Measurements from ENCODE around the gene PDZRN3.

The PDZRN3 gene

DNA sequence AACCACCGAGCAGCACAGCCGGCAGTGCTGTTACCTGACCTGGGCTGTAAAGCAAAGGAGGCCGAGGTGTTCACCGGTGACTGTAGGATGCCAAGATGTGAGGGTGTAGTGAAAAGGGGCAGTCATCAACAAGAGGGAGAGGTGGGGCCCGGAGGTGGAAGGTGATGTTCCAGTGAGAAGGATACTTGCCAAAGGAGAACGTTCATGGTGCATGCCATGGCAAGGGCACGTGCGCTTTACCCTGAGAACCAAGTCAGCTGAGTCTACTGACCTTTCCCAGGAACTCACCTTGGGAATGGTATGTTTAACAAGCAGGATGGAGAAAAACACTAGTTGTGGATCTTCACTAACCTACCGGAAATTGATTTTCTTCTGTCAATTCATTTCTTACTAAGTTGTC, 211.1 kb downstream of the PDZRN3 start:
- no peak for DNase-seq (ENCODE audit: low read depth)

DNA sequence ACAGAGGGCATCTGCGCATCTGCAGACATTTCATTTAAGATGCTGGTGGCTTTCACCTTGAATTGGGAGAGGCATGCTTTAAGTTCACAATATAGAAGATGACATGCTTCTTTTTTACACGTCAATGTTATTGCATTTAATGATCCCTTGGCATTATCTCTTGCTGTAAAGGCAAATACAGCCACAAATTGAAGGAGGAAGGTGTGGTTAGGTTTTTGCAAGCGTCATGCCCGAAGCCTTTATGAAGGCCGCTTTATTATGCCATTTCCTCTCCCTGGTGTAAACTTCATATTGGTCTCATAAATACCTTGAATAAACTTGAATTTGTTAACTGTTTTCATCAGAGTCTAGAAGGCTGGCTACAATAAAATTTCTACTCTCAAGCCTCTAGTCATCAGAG, 212.7 kb downstream of the PDZRN3 start:
- DNase-seq (ENCODE audit: low read depth), result no peak

- DNase-seq (ENCODE audit: low read depth), result no peak
These were observed 213.2 kb downstream of the PDZRN3 start for GRCh38 chr3:73411545-73411944.

DNA sequence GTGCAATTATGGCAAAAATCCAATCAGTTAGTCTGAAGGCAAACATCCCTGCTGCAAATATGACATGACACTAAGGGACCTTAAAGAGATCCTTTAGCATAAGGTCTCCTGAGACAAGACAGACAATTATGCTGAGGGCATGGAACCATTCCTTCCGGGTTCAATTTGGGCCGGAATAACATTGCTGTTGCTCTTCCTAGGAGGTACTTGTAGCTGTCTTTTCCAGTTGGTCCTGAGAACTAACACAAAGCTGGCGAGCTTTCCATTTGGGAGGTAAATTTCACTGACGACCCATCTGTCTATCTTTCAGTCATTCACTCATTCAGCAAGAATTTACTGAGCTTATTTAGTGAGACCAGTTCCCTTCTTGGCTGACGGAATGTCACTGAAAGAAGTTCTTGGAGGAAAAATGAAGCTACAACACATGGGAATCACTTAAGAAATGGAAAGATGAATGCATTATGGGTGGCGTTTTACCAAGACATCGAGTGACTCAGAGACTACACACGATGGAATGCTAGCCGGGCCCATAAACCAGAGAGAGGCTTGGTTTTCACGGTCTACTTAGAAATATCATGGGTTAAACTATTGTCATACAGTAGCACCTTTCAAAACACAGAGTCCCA, 215.5 kb downstream of the PDZRN3 start:
- no peak for DNase-seq (ENCODE audit: low read depth)

DNA sequence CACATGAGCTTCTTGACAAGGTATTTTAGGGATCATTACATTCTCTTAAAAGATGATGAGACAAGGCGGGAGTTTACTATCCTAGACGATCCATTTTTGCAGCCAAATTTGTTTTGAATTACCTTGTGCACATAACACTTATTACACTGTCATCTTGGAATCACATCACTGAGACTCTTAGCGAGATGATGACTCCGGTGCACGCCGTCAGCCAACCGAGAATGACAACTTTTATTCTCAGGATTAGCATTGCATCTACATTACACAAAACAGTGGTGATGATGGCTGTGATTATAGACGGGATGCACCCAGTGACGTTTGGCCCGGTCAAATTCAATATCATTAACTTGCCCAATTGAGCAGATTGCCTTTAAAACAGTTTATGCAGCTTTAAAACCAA, 216.1 kb downstream of the PDZRN3 start:
- DNase-seq (ENCODE audit: low read depth), result no peak

DNA sequence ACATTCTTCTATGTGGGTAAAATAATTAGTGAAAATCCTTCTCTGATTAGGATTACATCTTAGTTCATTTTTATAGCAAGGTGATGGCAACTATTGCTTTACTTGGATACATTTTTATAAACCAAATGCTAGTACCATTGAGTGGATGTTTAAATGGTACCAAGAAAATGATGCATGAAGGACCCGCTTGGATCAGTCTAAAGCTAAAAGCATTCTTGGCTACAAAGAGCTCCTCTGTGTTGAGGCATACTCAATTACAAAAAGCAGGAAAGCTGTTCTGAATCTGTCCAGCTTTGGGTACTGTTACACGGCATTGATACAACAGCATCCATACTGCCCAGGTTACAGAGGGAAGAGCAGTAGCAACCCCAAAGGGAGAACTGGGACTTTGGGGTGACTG, 217.2 kb downstream of the PDZRN3 start:
- DNase-seq (ENCODE audit: low read depth), result no peak

- no peak for DNase-seq (ENCODE audit: low read depth)
These were observed 218.9 kb downstream of the PDZRN3 start for GRCh38 chr3:73405853-73406252.

DNA sequence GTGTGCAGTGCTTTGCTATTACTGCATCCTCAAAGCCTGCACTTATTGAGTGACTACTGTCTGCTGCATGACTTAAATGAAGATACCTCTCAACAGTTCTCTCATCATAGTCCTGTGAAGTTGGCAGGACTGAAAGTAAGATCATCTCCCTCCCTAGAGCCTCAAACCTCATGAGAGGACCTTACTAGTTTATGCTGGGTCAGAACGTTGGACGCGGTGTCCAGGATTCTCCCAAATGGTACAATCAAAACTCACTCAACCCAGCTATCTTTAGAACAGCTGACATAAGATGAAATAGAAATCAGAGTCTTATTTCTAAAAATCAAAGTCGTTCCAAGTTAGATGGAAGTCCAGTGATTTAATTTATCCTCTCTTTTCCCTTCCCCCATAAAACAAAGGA, 219.7 kb downstream of the PDZRN3 start:
- no peak for DNase-seq (ENCODE audit: low read depth)

DNA sequence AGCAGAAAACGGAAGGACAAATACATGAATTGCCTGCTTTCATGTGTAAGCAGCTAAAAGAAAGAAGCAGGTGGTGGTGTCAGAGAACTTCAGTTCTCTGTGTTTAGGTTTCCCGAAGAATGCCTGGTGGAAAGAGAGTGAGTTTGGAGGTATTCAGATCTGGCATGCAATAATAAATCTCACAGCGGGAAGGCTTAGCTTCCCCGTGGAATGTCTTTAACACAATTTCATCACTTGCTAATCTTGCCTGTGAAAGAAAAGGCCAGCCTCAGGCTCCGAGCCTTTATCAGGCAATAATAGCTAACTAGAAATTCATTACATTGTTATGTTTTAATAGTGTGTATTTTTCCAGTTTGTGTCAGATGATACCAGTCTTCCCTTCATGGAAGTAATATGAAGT, 220.3 kb downstream of the PDZRN3 start:
- DNase-seq (ENCODE audit: low read depth), result no peak

DNA sequence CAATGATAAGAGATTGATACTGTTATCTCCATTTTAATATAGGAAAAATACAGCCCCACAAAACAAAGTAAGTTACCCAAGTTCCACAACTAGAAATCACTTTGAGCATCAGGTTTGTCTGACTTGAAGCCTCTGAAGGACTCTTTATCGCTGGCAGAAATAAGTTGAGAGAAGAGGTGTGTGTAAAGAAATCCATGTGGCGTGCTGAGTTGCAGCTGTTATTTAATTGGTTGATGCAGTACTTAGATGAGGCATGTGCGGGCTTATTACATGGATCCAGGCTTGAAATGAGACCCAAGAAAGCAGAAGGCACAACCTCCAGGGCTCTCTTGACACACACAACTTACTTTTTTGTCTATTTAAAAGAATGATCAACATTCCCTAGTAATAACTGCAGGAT, 221.3 kb downstream of the PDZRN3 start:
- DNase-seq (ENCODE audit: low read depth), result no peak

GRCh38 chr3:73401616-73402279, 223.0 kb downstream of the PDZRN3 start:
- DNase-seq (ENCODE audit: low read depth), result no peak

- no peak for DNase-seq (ENCODE audit: low read depth)
These were observed 223.7 kb downstream of the PDZRN3 start for GRCh38 chr3:73401059-73401458.

DNA sequence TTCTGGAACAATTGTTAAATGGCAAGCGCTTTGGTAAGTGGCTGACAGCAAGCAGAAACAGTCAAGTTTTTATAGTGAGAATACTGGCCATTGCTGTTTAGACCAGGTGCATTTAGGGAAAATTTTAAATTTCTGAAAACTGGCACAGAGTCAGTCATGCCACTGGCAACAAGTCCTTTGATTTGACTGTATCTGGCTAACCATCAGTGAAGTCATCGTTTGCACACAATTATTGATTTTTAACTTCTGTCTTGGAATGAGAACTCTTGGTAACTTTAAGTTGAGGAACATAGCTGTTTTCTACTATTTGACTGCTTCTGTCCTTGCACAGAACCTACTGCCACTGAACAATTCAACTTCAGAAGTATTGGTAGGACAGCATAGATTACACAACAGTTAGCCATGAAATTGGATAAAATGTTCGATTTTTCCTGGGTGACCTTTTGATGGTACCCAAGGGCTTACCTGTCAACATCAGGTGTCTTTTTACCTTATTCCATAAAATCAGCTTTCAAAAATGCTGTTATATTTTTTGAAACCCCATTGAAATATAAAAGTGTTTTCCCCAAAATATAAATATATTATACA, 225.0 kb downstream of the PDZRN3 start:
- no peak for DNase-seq (ENCODE audit: low read depth)

- no peak for DNase-seq (ENCODE audit: low read depth)
These were observed 225.6 kb downstream of the PDZRN3 start for GRCh38 chr3:73399106-73399505.

DNA sequence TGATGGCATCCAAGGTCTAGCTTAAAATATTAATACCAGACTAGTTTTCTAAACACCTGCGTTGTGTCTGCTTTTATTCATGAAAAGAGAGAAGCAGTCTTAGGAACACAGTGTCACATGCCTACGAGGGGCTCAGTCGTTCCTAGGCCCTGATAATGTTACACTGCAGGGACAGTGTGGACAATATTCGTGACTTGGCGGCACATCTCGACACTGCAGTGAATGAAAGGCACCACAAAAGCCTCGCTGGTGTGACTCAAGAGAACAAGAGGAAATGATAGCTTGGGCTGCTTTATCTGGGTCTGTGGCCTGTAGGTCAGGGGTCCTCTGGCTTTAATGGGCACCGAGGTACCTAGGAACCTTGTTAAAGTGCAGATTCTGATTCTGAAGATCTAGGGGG, 226.7 kb downstream of the PDZRN3 start:
- no peak for DNase-seq (ENCODE audit: low read depth)

DNA sequence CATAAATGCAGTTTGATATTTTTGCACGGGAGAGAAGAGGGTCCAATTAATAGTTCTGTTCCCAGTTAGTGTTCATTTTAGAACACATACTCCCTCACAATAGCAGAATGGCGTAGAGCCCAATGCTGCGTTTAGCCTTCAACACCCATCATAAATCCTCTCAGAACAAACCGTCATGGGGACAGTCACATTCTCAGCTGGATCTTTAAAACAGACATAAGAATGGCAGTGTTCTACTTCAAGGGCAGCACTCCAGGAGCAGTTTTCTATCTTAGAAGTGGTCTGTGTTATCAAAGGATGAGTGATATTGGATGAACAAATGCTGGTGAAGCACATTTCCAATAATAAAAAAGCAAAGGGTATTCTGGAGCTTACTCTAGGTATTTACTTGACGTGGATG, 230.5 kb downstream of the PDZRN3 start:
- no peak for DNase-seq (ENCODE audit: low read depth)

- DNase-seq (ENCODE audit: low read depth), result no peak
These were observed 231.7 kb downstream of the PDZRN3 start for GRCh38 chr3:73393005-73393404.

GRCh38 chr3:73391984-73392383, 232.8 kb downstream of the PDZRN3 start:
- DNase-seq (ENCODE audit: low read depth), result no peak

GRCh38 chr3:73389928-73390327, 234.8 kb downstream of the PDZRN3 start:
- DNase-seq (ENCODE audit: low read depth), result no peak

DNA sequence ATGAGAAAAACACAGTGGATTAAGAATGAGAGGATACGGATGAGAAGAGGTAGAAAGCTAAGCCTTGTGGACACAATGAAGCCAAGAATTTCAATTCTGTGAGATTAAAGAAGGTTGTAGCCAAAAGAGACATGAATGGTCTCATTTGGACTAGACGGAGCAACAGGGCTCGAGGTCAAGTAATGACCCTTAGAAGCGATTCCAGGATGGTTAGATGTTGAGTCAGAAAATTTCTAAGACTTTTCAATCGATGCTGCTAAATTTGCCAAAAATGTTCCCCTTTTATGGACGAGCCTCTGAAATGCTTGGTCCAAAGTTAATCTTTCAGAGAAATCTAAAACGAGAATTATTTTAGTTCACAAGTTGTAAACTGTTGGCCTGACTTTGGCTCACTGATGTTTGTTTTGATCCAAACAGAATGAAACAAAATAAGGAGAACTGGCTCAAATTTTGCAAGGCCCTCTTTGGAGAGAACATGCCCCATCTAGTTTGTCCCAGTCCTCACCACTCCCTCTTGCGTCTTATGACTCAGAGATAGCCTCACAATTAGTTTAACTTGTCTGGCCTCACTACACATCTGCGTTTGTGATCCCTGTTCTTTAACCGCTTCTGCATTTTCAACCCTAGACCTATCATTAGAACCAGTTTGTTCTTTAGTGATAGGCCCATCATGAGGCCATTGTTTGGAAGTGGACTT, 235.5 kb downstream of the PDZRN3 start:
- DNase-seq (ENCODE audit: low read depth), result no peak

DNA sequence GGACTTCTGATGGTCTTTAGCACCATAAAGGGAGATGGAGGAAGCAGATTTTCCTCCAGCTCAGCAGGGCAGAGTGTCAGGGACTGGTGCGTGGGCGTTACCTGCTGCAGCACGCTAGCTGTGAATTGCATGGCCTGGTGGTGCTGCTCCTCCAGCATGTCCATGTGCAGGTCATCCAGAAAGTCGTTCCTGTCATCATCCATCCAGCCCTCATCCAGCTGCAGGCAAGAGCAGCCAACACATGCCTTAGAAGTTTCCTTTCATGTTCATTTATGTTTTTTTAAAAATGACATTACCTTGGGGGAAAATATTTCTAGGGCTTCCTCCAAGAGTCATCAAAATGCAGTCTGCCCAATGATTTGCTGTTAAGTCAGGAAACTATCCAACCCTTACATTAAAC, 239.2 kb downstream of the PDZRN3 start:
- DNase-seq (ENCODE audit: low read depth), result no peak

GRCh38 chr3:73384091-73384906, 240.4 kb downstream of the PDZRN3 start:
- DNase-seq (ENCODE audit: low read depth), result no peak

All from stimulated activated CD8-positive, alpha-beta memory T cell treated with anti-CD3 and anti-CD28 coated beads, Interleukin-15, amount 100 ng/mL, for 24 hours (primary cell).